ENCODE data around the gene ZSWIM4.

GRCh38 chr19:13790354-13790753 is 4.9 kb upstream of the ZSWIM4 start:
- TF ChIP-seq POLR2AphosphoS5 (IDR thresholded peaks at IDR 0.05; ENCODE audit: low read length): no peak
- no peak for TF ChIP-seq MTA3 (IDR thresholded peaks at IDR 0.05; ENCODE audit: borderline replicate concordance, low read length)
- TF ChIP-seq CBX5 (IDR thresholded peaks at IDR 0.05; ENCODE audit: low read depth): no peak
- no peak for TF ChIP-seq MXI1 (IDR thresholded peaks at IDR 0.05; ENCODE audit: low read depth, low read length)
- no peak for TF ChIP-seq TAF1 (IDR thresholded peaks at IDR 0.05; ENCODE audit: borderline replicate concordance, low read depth, low read length)
- TF ChIP-seq CTCF (IDR thresholded peaks at IDR 0.05 in 2 of 3, conservative IDR thresholded peaks at IDR 0.05 in 1 of 3; ENCODE audit: control insufficient read depth in 2 of 3, extremely low read depth in 1 of 3, insufficient read depth in 1 of 3, low read depth in 3 of 3, low read length in 3 of 3): no peak
- no peak for TF ChIP-seq RFX5 (IDR thresholded peaks at IDR 0.05; ENCODE audit: low read depth, low read length)

Data from GM12878 (cell line).